Esophagus muscularis mucosa (tissue), 4 donors: Measurements from ENCODE around the gene ARMS2.

ENCODE experiments used
- EP300 ChIP-seq: sonication (generic); formaldehyde crosslinking; IDR thresholded peaks from one replicate; pipeline ENCODE4 v1.6.1; 2017; ENCODE audit warnings: antibody characterized with exemption
- POLR2A ChIP-seq: fragments of 450-650 bp; IDR thresholded peaks from one replicate; pipeline ENCODE4 v1.6.1; 2017; ENCODE audit warnings: antibody characterized with exemption, moderate library complexity, mild to moderate bottlenecking, low read depth
- POLR2AphosphoS5 ChIP-seq, 2 donors: sonication (generic); formaldehyde crosslinking; IDR thresholded peaks; one replicate each; pipeline ENCODE4 v1.6.1; 2017; ENCODE audit warnings: antibody characterized with exemption in 2 of 2
- TF ChIP-seq, protein P1 (sequence below), 3 experiments: fragments of 200-600 bp in 2 of 3; fragments of 450-650 bp in 1 of 3; sonication (generic) in 2 of 3; IDR thresholded peaks; one replicate each; pipeline ENCODE4 v1.5.1; 2017 to 2019; ENCODE audit warnings: antibody characterized with exemption in 3 of 3, mild to moderate bottlenecking in 2 of 3, moderate library complexity in 1 of 3

DNA sequence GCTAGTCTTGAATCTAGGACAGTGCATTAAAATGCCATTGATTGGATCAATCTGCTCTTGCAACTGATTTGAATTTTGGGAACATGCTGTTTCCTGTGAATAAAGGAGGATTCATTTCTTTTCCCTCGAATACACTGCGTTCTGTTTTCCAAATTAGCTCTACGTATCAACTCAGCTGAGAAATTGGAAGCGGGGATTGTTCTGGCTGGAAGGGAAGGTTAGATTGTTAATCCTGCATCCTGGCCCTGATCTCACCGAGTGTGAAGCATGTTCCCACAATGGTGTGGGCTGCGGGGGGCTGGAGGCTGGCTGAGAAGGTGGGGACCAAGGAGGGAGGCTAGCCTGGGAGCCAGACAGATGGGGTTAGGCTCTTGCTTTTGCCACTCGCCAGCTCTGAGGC is 24.5 kb downstream of the ARMS2 start:
- TF ChIP-seq, protein P1, sequence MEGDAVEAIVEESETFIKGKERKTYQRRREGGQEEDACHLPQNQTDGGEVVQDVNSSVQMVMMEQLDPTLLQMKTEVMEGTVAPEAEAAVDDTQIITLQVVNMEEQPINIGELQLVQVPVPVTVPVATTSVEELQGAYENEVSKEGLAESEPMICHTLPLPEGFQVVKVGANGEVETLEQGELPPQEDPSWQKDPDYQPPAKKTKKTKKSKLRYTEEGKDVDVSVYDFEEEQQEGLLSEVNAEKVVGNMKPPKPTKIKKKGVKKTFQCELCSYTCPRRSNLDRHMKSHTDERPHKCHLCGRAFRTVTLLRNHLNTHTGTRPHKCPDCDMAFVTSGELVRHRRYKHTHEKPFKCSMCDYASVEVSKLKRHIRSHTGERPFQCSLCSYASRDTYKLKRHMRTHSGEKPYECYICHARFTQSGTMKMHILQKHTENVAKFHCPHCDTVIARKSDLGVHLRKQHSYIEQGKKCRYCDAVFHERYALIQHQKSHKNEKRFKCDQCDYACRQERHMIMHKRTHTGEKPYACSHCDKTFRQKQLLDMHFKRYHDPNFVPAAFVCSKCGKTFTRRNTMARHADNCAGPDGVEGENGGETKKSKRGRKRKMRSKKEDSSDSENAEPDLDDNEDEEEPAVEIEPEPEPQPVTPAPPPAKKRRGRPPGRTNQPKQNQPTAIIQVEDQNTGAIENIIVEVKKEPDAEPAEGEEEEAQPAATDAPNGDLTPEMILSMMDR (IDR thresholded peaks at IDR 0.05), result no peak
- no peak for TF ChIP-seq POLR2A
- no peak for TF ChIP-seq EP300
- TF ChIP-seq POLR2AphosphoS5 (IDR thresholded peaks at IDR 0.05), result no peak
